KMS-11 (cell line): ENCODE measurements around the gene PA2G4.
A peak's percentile ranks its signal among the peaks of the same experiment; 100 is the strongest.
"Not testable (repeated sequence)": the region's sequence is repeated elsewhere in the genome, so short reads cannot be mapped to it uniquely, and the experiment has no call there.

Experiments used
- H2AFZ ChIP-seq: fragments of 200-600 bp; sonication (generic); 2 replicates; pipeline ENCODE4 v1.6.1; 2016; ENCODE audit warnings: antibody characterized with exemption, mixed run types, low read depth
- H3K27ac ChIP-seq: fragments of 200-600 bp; sonication (generic); 2 replicates; pipeline ENCODE4 v1.6.1; 2016; ENCODE audit warnings: mild to moderate bottlenecking, mixed run types
- H3K27me3 ChIP-seq: fragments of 200-600 bp; sonication (generic); 2 replicates; pipeline ENCODE4 v1.6.1; 2017; ENCODE audit warnings: mild to moderate bottlenecking, low read depth, mixed run types, moderate library complexity; ENCODE audit not compliant: insufficient read depth
- H3K36me3 ChIP-seq: fragments of 200-600 bp; sonication (generic); 2 replicates; pipeline ENCODE4 v1.6.1; 2017; ENCODE audit warnings: mild to moderate bottlenecking, mixed run types; ENCODE audit not compliant: insufficient read depth
- H3K4me1 ChIP-seq: fragments of 200-600 bp; sonication (generic); 2 replicates; pipeline ENCODE4 v1.6.1; 2016; ENCODE audit warnings: mild to moderate bottlenecking, low read depth, mixed run types; ENCODE audit not compliant: poor library complexity, severe bottlenecking
- H3K4me2 ChIP-seq: fragments of 200-600 bp; sonication (generic); 2 replicates; pipeline ENCODE4 v1.7.0; 2016; ENCODE audit warnings: mild to moderate bottlenecking, mixed run types
- H3K4me3 ChIP-seq: fragments of 200-600 bp; sonication (generic); IDR thresholded peaks from 2 replicates; pipeline ENCODE4 v1.6.1; 2017; ENCODE audit warnings: low read depth, low read length, mixed read lengths; ENCODE audit not compliant: insufficient read depth
- H3K79me2 ChIP-seq: fragments of 200-600 bp; sonication (generic); 2 replicates; pipeline ENCODE4 v1.6.1; 2016; ENCODE audit warnings: low read depth, mixed run types; ENCODE audit not compliant: insufficient read depth
- H3K9ac ChIP-seq: fragments of 200-600 bp; sonication (generic); 2 replicates; pipeline ENCODE4 v1.6.1; 2016; ENCODE audit warnings: mild to moderate bottlenecking, mixed run types
- H4K20me1 ChIP-seq: fragments of 200-600 bp; sonication (generic); 2 replicates; pipeline ENCODE4 v1.6.1; 2016; ENCODE audit warnings: mild to moderate bottlenecking, mixed run types; ENCODE audit not compliant: insufficient read depth
- TF ChIP-seq, protein P1 (sequence below): fragments of 200-600 bp; sonication (generic); conservative IDR thresholded peaks from 2 replicates; pipeline ENCODE4 v1.6.1; 2017; ENCODE audit warnings: low read depth, mild to moderate bottlenecking, antibody characterized with exemption, low read length, moderate library complexity, mixed read lengths

The PA2G4 gene

GRCh38 chr12:56155256-56155845, 51.0 kb downstream of the PA2G4 start:
- Histone ChIP-seq H3K27me3 (no peaks in the 10 kb centered on the region), H3K4me2 (no peak overlapping the region), H3K4me3 (no peak overlapping the region), H3K36me3 (peaks cover 8% of the 10 kb centered on the region; the same call in 1 of the 2 replicates), H3K27ac (no peak overlapping the region), H3K9ac (no peak overlapping the region), H4K20me1 (no peaks in the 10 kb centered on the region), H3K79me2 (peaks cover 23% of the 10 kb centered on the region), H3K4me1 (peaks cover 56% of the 10 kb centered on the region), H2AFZ (no peak overlapping the region)
- TF ChIP-seq, protein P1, sequence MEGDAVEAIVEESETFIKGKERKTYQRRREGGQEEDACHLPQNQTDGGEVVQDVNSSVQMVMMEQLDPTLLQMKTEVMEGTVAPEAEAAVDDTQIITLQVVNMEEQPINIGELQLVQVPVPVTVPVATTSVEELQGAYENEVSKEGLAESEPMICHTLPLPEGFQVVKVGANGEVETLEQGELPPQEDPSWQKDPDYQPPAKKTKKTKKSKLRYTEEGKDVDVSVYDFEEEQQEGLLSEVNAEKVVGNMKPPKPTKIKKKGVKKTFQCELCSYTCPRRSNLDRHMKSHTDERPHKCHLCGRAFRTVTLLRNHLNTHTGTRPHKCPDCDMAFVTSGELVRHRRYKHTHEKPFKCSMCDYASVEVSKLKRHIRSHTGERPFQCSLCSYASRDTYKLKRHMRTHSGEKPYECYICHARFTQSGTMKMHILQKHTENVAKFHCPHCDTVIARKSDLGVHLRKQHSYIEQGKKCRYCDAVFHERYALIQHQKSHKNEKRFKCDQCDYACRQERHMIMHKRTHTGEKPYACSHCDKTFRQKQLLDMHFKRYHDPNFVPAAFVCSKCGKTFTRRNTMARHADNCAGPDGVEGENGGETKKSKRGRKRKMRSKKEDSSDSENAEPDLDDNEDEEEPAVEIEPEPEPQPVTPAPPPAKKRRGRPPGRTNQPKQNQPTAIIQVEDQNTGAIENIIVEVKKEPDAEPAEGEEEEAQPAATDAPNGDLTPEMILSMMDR = no peak

- not testable (repeated sequence) for H3K4me3 ChIP-seq, H2AFZ ChIP-seq
- peaks cover 35% of the 10 kb centered on the region for H3K79me2 ChIP-seq
Measured at GRCh38 chr12:56156464-56157200, 52.3 kb downstream of the PA2G4 start.

GRCh38 chr12:56157201-56158028, 53.1 kb downstream of the PA2G4 start:
- peak overlapping the region; percentile 66 for H3K27ac ChIP-seq
- TF ChIP-seq, protein P1 = peak; percentile 88
- no peaks in the 10 kb centered on the region for H3K27me3 ChIP-seq
- H3K4me1 ChIP-seq = peaks cover 54% of the 10 kb centered on the region
- H3K36me3 ChIP-seq = peaks cover 22% of the 10 kb centered on the region; the same call in 1 of the 2 replicates
- H3K9ac ChIP-seq = peak overlapping the region; percentile 82
- H3K79me2 ChIP-seq = peaks cover 35% of the 10 kb centered on the region
- H3K4me2 ChIP-seq = peak overlapping the region; percentile 86
- H3K4me3 ChIP-seq = no peak overlapping the region
- H4K20me1 ChIP-seq = no peaks in the 10 kb centered on the region
- H2AFZ ChIP-seq = peak overlapping the region; percentile 48

More at GRCh38 chr12:56156464-56157200, 52.3 kb downstream of the PA2G4 start:
- H3K27me3 ChIP-seq, H4K20me1 ChIP-seq, H3K9ac ChIP-seq: not testable (repeated sequence)
- peaks cover 14% of the 10 kb centered on the region; the same call in 1 of the 2 replicates for H3K36me3 ChIP-seq
- peak overlapping the region; percentile 86 for H3K4me2 ChIP-seq
- H3K4me1 ChIP-seq = peaks cover 54% of the 10 kb centered on the region
- H3K27ac ChIP-seq = peak overlapping the region; percentile 66; the same call in 1 of the 2 replicates

GRCh38 chr12:56158029-56158925, 53.9 kb downstream of the PA2G4 start, which contains the start of gene MYL6:
TSS of gene MYL6 (plus strand) at chr12:56158359. CDS start at chr12:56158402, 43 bp downstream.
- Histone ChIP-seq H4K20me1 (no peaks in the 10 kb centered on the region), H3K4me3 (peak within 1 kb of the TSS; percentile 92), H3K27ac (peak within 1 kb of the TSS; percentile 69), H3K36me3 (peaks cover 29% of the 10 kb centered on the region; the same call in 1 of the 2 replicates), H3K27me3 (no peaks in the 10 kb centered on the region), H3K4me1 (peaks cover 47% of the 10 kb centered on the region), H3K4me2 (peak within 1 kb of the TSS; percentile 97), H2AFZ (peak within 1 kb of the TSS; percentile 48), H3K79me2 (peaks cover 35% of the 10 kb centered on the region), H3K9ac (peak within 1 kb of the TSS; percentile 82)
- TF ChIP-seq, protein P1 = peak; percentile 32; the same call in 1 of the 2 replicates
